NCI-H2081 treated with DMSO at 0.1 percent for 48 hours (cell line): ENCODE results near the gene RGL1.

Experiments used
- DNase-seq: peaks from one replicate; lab custom pipeline; 2025; lab: John Stamatoyannopoulos, UW

RGL1 gene

DNA sequence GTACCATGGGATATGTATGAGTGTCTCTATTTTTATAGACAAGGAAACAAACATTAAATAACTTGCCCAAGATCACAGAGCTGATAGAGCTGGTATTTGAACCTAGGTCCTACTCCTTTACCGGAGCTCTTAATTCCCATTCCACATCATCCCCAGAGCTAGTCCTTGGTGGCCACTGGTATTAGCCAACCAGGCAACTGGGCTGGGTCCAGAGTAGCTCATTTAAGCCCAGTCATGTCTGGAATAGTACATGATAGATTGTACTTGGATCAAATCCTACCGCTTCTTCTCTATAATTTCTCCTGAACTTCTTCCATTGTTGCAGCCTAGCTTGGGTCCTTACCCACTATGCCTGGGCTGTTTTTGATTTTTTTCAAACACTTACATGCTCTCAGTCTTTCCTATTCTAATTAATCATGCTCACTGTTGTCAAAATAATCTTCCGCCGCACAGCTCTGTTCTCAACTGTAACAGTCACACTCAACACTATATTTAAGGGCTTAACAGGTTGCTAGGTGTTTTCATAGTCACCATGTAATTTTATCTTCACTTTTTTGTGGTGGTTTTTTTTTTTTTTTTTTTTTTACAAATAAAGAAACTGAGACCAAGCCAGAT, 152.4 kb downstream of the RGL1 start:
- no peak for DNase-seq

DNA sequence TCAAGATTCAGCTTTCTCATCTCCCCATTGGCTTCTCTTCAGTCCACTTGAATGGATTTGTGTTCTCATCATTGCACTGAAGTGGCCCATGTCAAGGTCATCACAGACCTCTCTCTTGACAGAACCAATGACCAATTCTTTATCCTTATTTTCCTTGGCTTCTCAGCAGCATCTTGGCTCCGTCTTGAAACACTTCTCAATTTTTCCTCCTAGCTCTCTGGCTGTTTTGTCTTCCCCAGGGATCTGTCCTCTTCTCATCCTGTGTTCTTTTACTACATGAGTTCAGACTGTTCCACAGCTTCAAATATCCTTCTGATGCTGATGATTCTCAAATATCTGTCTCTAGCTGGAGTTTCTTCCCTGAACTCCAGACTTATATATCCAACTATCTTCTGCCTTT, 154.0 kb downstream of the RGL1 start:
- DNase-seq: no peak

DNA sequence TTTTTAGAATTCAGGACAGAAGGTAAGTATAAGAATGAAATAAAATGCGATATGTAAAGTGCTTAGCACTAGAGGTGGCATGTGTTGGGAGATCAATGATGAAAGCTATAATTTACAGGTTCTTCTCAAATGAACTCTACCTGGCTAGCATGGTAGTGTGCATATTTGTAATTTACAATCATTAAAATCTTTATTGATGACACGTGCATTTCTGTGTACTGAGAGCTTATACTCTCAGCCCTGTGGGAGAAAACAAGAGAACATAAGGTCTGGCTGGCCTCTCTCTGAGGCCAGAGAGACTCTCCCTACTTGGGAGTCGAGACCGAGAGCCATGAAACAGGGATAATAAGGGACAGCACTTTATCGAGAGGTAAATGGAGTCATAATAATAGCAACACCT, 156.2 kb downstream of the RGL1 start:
- no peak for DNase-seq

- DNase-seq: no peak
Observed at GRCh38 chr1:183962903-183963302, 158.0 kb downstream of the RGL1 start.

DNA sequence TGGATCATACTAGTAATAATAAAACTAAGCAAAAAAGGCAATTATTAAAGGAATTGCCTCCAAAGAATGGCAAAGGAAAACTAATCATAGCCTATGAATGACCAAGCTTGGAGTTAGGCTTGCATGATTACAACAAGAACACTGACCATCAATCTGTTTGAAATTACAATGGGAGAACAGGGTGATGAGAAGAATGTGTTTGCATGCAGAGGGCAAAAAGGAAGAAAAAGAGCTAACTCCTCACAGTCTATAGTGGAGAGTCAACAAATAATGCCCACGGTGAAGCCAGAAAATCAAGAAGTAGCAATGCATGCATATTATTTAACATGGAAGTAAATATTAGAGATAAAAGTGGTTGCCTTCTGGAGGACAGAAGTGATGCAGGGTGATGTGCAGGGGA, 160.8 kb downstream of the RGL1 start:
- no peak for DNase-seq

DNA sequence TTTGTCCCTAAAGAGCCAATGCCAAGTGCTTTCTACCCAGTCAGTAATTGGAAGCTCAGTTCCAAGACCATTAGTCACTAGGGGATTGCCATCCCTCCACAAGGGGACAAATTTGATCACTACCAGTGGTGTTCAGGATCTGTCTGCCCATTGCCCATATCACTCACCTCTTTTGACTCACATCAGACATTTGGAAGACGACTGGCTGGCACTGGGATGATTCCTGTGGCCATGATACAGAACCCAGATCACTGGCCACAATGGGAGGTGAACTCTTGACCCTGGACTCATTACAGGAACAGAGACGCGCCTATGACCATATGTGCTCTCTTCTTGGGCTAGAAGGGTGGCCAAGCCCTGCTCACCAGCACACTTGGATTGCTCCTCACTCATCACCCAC, 161.6 kb downstream of the RGL1 start:
- DNase-seq: no peak

DNA sequence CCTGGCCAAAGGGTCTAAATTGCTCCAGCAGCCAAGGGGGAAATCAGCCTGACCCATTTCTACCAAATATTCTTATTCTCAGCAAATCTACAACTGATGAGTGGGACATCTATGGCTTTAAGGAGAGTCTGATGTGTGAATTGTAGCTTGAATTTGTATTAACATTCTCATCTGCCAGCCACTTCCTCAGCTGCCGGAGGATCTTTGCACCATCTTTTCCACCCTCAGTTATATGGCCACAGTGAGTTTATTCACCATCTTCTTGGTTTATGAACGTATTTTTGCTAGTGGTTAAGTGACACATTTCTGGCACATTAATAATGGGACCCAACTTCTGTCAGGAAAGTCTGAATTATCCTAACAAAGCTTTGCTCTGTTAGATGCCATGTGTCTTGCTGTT, 163.0 kb downstream of the RGL1 start:
- DNase-seq: no peak

DNA sequence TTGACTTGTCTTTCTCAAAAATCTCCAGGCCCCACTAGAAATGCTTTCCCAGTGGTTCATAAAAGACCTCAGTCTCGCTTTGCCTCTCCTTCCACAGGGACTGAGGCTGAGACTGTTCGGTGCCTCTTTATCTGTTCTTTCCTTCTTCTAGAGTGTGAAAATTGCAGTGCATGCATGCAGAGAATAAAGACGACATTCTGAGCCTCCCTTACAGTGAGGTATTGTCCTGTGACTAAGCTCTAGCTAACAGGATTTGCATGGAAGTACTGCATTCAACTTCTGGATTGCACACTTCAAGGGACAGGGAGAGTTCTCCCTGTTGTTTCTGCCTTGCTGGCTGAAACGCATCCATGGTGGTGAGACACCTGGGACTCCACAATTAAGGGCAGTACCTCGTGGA, 163.5 kb downstream of the RGL1 start:
- DNase-seq: no peak

- no peak for DNase-seq
Observed at GRCh38 chr1:183970516-183971300, 165.8 kb downstream of the RGL1 start.

- no peak for DNase-seq
Observed at GRCh38 chr1:183975651-183976050, 170.7 kb downstream of the RGL1 start.

GRCh38 chr1:183977717-183978116, 172.8 kb downstream of the RGL1 start:
- no peak for DNase-seq
